Activated naive CD4-positive, alpha-beta T cell treated with anti-CD3 and anti-CD28 coated beads for 36 hours (primary cell): ENCODE results near the gene SYNRG. TPM values are rescaled to one million over a fixed set of nuclear protein-coding genes. Genes with fewer than 3 reads are reported as not detected.

Source experiments
- CTCF ChIA-PET: fragments of 350-600 bp; sonication (Branson Sonifier 250); formaldehyde crosslinking; loops from one replicate; lab custom pipeline; 2021; ENCODE audit warnings: antibody characterized with exemption; lab: Charles Lee
- DNase-seq: peaks from one replicate; pipeline ENCODE4 v3.0.0-alpha.2; 2020
- H3K27ac Mint-ChIP-seq: one replicate; pipeline ENCODE4 v1.8.0; 2021; ENCODE audit warnings: mild to moderate bottlenecking, mixed read lengths
- H3K27me3 Mint-ChIP-seq: one replicate; pipeline ENCODE4 v1.8.0; 2021; ENCODE audit warnings: low read depth, mixed read lengths
- H3K36me3 Mint-ChIP-seq: one replicate; pipeline ENCODE4 v1.8.0; 2021; ENCODE audit warnings: low read depth, mixed read lengths
- H3K4me1 Mint-ChIP-seq: one replicate; pipeline ENCODE4 v1.8.0; 2021; ENCODE audit warnings: low read depth, mixed read lengths
- H3K4me3 Mint-ChIP-seq: one replicate; pipeline ENCODE4 v1.8.0; 2021; ENCODE audit warnings: mild to moderate bottlenecking, moderate library complexity, mixed read lengths
- H3K9me3 Mint-ChIP-seq: one replicate; pipeline ENCODE4 v1.8.0; 2021; ENCODE audit warnings: mixed read lengths
- intact Hi-C: fragments of 100-400 bp; cut with micrococcal nuclease; formaldehyde crosslinking; loops from one replicate; pipeline ENCODE4 v1.15.1; 2023
- total RNA-seq, 2 experiments: library from RNA; stranded (reverse); gene quantifications; one replicate each; pipeline ENCODE4 v1.2.3, GENCODE V29; 2021

The SYNRG gene
- total RNA-seq, 2 experiments from 2014 or later = 39.1 to 40.1 TPM

DNA sequence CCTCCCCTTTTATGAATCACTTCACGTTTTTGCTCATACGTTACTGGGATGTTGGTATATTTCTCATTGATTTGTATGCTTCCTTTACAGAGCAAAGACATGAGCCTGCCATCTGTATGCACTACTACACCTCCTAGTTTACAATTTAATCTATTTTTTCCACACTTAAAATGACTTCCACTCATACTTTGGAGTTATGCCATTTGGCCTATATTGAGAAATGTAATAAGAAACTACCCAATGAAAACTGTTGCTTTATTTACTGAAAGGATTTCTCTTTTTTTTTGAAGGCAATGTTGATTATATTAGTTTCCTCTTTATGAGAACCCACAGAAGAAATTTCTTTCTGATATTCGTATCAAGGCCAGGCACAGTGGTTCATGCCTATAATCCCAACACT, 76.5 kb downstream of the SYNRG start:
- CTCF ChIA-PET = interaction anchor here (0.9 kb wide), 1 partner anchor 243 kb away, joined by 3 read pairs; no protein-coding TSS in a partner anchor
- DNase-seq = no peak
- H3K4me1 Mint-ChIP-seq = no peaks in the 10 kb centered on the region
- no peak overlapping the region for H3K4me3 Mint-ChIP-seq
- peaks cover 10% of the 10 kb centered on the region for H3K36me3 Mint-ChIP-seq
- no peaks in the 10 kb centered on the region for H3K27me3 Mint-ChIP-seq
- no peaks in the 10 kb centered on the region for H3K9me3 Mint-ChIP-seq
- H3K27ac Mint-ChIP-seq = peak overlapping the region; percentile 50
- intact Hi-C loops = no loop called here

DNA sequence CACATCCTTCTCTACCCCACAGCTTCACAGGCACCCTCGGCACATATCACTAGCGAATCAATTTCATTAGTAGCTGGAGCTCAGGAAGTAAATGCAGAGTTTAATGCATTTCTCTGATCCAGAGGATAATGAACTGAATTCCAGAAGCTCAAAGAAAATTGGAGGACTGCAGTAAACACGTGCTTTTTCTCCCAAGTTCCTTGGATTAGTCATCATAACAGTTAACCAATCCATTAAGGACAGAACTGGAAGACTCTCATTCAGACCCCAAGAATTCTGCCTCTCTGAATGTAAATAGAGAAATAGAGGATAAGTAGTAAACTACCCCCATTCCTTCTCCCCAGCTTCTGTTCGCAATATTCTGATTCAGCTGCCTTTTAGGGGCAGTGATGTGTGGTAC, 78.8 kb downstream of the SYNRG start:
- CTCF ChIA-PET = interaction anchor here (0.7 kb wide), 1 partner anchor 24 kb away, joined by 3 read pairs; no protein-coding TSS in a partner anchor
- DNase-seq = no peak
- Mint-ChIP-seq H3K9me3 (no peaks in the 10 kb centered on the region), H3K27ac (no peak overlapping the region), H3K4me3 (no peak overlapping the region), H3K36me3 (peaks cover 4% of the 10 kb centered on the region), H3K27me3 (no peaks in the 10 kb centered on the region), H3K4me1 (peaks cover 2% of the 10 kb centered on the region)
- intact Hi-C loops = no loop called here

DNA sequence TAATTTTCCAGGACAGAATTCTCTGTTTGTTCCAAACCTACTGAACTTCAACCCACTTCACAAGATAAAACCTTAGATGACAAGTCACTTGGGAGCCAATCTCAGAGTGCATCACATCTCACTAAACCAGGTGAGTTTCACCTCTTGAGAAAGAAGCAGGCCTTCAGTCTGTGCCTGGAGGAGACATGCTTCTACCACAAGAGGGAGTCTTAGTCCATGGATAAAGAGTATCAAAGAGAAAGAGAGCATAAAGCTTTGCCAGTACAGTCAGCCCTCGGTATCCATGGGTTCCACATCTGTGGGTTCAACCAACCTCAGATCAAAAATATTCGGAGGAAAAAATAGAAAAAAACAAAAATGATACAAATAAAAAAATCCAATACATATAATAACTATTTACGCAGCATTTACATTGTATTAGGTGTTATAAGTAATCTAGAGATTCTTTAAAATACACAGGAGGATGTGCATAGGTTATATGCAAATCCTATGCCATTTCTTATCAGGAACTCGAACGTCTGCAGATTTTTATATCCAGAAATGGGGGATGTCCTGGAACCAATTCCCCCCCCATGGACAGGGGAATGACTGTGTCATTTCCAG, 81.9 kb downstream of the SYNRG start:
- H3K27me3 Mint-ChIP-seq = no peaks in the 10 kb centered on the region
- peak; percentile 44 for DNase-seq
- CTCF ChIA-PET = interaction anchor here (0.7 to 2.8 kb wide), 10 partner anchors 8 to 267 kb away, joined by 3 to 14 read pairs (median 4); partner anchors contain the start of gene SYNRG
- H3K36me3 Mint-ChIP-seq = peaks cover 7% of the 10 kb centered on the region
- no peaks in the 10 kb centered on the region for H3K9me3 Mint-ChIP-seq
- no peak overlapping the region for H3K27ac Mint-ChIP-seq
- peaks cover 7% of the 10 kb centered on the region for H3K4me1 Mint-ChIP-seq
- intact Hi-C loops = loop anchor here (1.0 to 5.0 kb wide), 6 partner anchors 43 to 264 kb away; partner anchors contain the start of genes DDX52 and SYNRG
- no peak overlapping the region for H3K4me3 Mint-ChIP-seq

DNA sequence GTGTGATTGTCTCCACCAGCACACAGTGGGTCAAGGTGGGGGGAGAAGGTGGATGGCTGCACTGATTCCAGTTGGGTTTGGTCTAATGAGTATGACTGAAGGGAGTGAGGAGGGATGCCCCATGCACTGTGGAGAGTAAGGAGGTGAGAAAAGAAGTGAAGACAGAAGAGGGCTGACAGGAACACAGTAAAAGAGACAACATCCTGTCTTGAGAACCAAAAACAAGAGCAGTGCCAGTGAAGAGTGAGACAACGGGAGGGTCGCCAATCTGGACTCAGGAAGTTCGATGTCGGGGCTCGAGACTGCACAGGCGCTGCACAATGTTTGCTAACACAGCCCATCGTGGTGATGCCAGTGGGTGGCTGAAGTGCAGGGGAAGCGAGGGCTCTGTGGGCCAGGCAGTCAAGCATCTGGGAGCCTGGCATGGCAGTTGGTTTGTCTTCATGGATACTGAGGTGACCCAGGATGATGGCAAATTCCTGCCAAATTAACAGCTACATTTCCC, 85.5 kb downstream of the SYNRG start:
- H3K4me1 Mint-ChIP-seq = peaks cover 7% of the 10 kb centered on the region
- peak overlapping the region; percentile 4 for H3K27ac Mint-ChIP-seq
- peaks cover 5% of the 10 kb centered on the region for H3K36me3 Mint-ChIP-seq
- no peaks in the 10 kb centered on the region for H3K27me3 Mint-ChIP-seq
- no peaks in the 10 kb centered on the region for H3K9me3 Mint-ChIP-seq
- no peak for DNase-seq
- intact Hi-C loops = no loop called here
- no peak overlapping the region for H3K4me3 Mint-ChIP-seq
- CTCF ChIA-PET = interaction anchor here (0.6 to 1.0 kb wide), 3 partner anchors 72 to 1641 kb away, joined by 3 to 5 read pairs (median 4); no protein-coding TSS in a partner anchor

DNA sequence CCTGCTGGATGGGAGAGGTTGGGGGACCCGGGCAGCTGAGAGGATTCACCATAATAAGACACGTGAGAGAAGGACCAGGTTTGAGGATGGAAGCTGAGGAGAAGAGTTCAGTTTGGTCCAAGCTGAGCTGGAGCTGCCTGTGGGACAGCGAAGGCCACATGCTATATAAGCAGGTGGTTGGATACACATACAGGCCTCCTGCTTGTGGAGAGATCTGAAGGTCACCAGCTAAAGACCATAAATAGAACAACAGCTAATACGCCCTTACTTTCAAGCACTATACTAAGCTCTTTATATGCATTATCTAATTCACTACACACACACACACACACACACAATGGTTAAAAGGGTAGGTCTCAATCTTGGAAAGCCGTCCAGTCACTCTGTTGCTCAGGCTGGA, 87.4 kb downstream of the SYNRG start:
- Mint-ChIP-seq H3K4me3 (no peak overlapping the region), H3K4me1 (peaks cover 5% of the 10 kb centered on the region), H3K9me3 (no peaks in the 10 kb centered on the region), H3K36me3 (peaks cover 10% of the 10 kb centered on the region), H3K27ac (no peak overlapping the region), H3K27me3 (no peaks in the 10 kb centered on the region)
- intact Hi-C loops = no loop called here
- DNase-seq = no peak
- CTCF ChIA-PET = interaction anchor here (1.3 kb wide), 1 partner anchor 269 kb away, joined by 3 read pairs; no protein-coding TSS in a partner anchor

DNA sequence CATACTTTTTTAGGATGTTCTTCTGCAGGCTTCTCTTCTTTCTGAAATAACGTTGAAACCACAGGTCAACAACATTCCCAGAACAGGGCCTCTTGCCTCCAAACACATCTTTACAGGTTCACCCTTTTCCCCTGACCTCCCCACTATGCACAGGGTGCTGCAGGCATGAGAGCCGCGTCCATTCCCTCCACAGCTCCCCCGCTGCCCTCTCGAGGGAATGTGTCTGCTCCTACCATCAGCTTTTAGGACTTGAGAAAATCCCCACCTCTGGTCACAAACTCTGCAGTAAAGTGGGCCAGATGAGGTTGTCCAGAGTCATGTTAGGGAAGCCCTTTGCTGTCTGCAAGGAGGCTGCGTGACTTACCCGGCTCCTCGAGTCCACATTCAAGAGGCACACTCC, 89.0 kb downstream of the SYNRG start:
- Mint-ChIP-seq H3K9me3 (no peaks in the 10 kb centered on the region), H3K36me3 (peaks cover 10% of the 10 kb centered on the region)

DNA sequence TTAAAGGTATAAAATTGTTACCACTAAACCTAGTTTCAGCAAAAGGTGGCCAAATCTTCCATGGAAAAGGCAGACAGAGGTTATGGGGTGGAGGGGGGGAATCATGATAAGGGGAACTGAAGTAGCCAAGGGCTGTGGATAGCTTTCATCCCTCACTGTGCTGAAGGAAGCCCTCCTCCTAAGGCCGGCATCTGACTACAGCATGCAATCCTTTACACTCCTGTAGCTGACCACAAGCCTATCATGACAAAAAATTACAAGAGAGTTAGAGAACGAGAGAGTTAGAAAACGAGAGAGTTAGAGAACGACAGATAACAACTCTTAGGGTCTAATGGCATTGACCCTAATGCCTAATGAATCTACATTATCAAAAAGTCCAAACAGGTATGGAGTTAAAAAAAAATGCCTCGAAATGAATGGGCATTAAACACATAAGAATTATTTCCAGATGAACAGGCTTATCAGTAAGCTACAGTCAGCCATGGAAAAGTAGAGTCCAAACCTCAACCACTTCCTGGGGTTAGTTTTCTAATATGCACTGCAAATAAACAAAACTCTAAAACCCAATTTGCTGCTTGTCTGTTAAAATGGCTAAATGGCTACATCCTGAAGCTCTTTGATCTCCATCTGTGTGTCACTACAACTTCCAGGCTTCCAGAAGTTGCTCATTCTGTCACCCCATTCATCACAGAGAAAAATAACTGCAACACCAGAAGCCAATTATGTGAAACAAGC, 89.8 kb downstream of the SYNRG start:
- H3K4me1 Mint-ChIP-seq = peaks cover 5% of the 10 kb centered on the region
- H3K27ac Mint-ChIP-seq = no peak overlapping the region
- CTCF ChIA-PET = interaction anchor here (0.6 to 1.2 kb wide), 4 partner anchors 8 to 803 kb away, joined by 3 read pairs; no protein-coding TSS in a partner anchor
- H3K9me3 Mint-ChIP-seq = no peaks in the 10 kb centered on the region
- peaks cover 10% of the 10 kb centered on the region for H3K36me3 Mint-ChIP-seq
- H3K27me3 Mint-ChIP-seq = no peaks in the 10 kb centered on the region
- no peak for DNase-seq
- intact Hi-C loops = no loop called here
- H3K4me3 Mint-ChIP-seq = no peak overlapping the region

More for the DNA sequence above, 89.0 kb downstream of the SYNRG start:
- H3K4me1 Mint-ChIP-seq = peaks cover 5% of the 10 kb centered on the region
- no peak overlapping the region for H3K27ac Mint-ChIP-seq
- H3K4me3 Mint-ChIP-seq = no peak overlapping the region
- CTCF ChIA-PET = interaction anchor here (0.6 to 1.2 kb wide), 2 partner anchors 250 to 802 kb away, joined by 3 read pairs; no protein-coding TSS in a partner anchor
- H3K27me3 Mint-ChIP-seq = no peaks in the 10 kb centered on the region
- DNase-seq = no peak
- intact Hi-C loops = no loop called here

DNA sequence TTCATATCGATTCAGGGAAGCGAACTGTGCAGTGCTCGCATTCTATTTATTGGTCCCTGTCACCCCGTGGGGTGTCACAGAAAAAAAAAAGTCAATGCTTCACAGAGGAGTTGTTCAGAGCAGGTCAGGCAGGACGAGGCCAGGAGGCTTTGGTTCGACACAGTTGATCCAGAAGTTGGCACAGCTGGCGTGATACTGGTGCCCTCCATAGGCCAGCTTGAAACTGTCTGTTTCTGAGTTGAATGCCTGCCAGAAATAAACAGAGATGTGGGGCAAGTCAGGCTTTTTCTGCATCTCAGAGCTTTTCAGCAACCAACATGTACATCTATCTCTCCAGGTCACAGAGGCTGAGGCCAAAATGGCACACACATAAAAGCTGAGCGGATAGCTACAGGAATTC, 90.4 kb downstream of the SYNRG start:
- Mint-ChIP-seq H3K36me3 (peaks cover 9% of the 10 kb centered on the region), H3K9me3 (no peaks in the 10 kb centered on the region), H3K4me1 (peaks cover 5% of the 10 kb centered on the region), H3K4me3 (no peak overlapping the region), H3K27me3 (no peaks in the 10 kb centered on the region), H3K27ac (no peak overlapping the region)
- no peak for DNase-seq
- intact Hi-C loops = no loop called here
- CTCF ChIA-PET = interaction anchor here (0.8 to 0.9 kb wide), 2 partner anchors 9 to 41 kb away, joined by 3 read pairs; no protein-coding TSS in a partner anchor

DNA sequence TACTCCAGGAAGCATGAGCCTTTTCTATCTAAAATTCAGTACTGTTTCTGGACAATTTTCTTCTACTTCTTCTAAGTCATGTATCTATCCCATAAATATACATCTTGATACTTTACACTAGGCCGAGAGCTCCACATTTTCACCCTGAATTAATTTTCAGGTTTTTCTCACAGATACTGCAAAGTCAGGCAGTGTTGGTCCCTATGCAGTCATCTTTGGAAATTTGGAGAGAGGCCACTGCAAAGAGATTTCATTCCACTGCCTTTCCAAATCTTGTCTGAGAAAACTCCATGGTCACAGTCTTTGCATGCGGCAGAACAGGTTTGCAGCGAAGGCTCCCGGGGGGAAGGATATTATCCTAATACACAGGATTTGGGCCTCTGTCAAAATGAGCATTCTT, 91.3 kb downstream of the SYNRG start:
- CTCF ChIA-PET = interaction anchor here (1.3 kb wide), 1 partner anchor 10 kb away, joined by 4 read pairs; no protein-coding TSS in a partner anchor
- Mint-ChIP-seq H3K4me1 (no peaks in the 10 kb centered on the region), H3K36me3 (peaks cover 5% of the 10 kb centered on the region), H3K4me3 (no peak overlapping the region), H3K27ac (no peak overlapping the region), H3K27me3 (no peaks in the 10 kb centered on the region), H3K9me3 (no peaks in the 10 kb centered on the region)
- intact Hi-C loops = no loop called here
- no peak for DNase-seq

DNA sequence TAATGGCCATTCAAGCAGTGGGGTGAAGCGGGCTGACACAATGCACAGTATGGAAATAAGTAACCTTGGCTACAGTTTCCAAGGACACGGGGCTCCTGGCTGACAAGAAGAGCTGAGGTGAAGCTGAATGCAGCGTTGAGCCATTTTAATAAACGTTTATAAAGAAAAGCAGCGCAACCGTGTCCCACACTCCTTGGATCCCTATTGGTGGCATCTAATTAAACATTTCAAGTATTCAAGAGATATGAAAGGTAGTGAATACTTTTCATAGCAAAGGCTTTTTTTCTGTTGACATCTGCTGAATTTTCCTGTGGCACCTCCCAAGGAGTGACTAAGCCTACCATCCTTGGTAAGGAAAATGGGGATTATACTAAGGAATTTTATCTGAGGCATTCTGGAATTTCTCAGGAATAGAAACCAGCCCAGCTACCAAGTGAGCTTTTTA, 93.1 kb downstream of the SYNRG start:
- Mint-ChIP-seq H3K9me3 (no peaks in the 10 kb centered on the region), H3K4me1 (no peaks in the 10 kb centered on the region), H3K27ac (no peak overlapping the region), H3K27me3 (no peaks in the 10 kb centered on the region), H3K36me3 (peaks cover 10% of the 10 kb centered on the region), H3K4me3 (no peak overlapping the region)
- DNase-seq = no peak
- CTCF ChIA-PET = interaction anchor here (0.6 to 1.5 kb wide), 2 partner anchors 10 to 46 kb away, joined by 3 to 4 read pairs; no protein-coding TSS in a partner anchor
- intact Hi-C loops = no loop called here

DNA sequence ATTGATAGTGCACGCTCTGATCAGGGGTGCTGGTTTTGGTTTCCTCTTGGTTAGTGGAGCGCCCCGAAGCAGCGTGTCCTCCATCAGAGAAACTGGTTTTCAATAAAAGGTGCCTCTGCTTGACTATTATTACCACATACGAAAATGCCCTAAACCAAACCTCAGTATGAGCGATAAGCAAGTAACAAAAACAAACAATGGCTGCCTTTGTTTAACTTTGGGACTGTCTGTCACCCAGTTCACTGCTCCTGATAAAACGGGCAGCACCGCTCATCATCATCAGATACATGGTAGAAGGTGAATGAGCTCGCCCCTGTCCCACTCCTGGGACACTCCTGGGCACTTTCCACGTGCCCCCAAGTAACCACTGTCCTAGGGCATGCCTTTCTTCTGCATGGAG, 95.5 kb downstream of the SYNRG start:
- no peaks in the 10 kb centered on the region for H3K9me3 Mint-ChIP-seq
- peaks cover 9% of the 10 kb centered on the region for H3K36me3 Mint-ChIP-seq
- no peaks in the 10 kb centered on the region for H3K27me3 Mint-ChIP-seq
- no peak overlapping the region for H3K4me3 Mint-ChIP-seq
- H3K27ac Mint-ChIP-seq = no peak overlapping the region
- intact Hi-C loops = no loop called here
- CTCF ChIA-PET = no interaction called here
- H3K4me1 Mint-ChIP-seq = peaks cover 7% of the 10 kb centered on the region
- no peak for DNase-seq

DNA sequence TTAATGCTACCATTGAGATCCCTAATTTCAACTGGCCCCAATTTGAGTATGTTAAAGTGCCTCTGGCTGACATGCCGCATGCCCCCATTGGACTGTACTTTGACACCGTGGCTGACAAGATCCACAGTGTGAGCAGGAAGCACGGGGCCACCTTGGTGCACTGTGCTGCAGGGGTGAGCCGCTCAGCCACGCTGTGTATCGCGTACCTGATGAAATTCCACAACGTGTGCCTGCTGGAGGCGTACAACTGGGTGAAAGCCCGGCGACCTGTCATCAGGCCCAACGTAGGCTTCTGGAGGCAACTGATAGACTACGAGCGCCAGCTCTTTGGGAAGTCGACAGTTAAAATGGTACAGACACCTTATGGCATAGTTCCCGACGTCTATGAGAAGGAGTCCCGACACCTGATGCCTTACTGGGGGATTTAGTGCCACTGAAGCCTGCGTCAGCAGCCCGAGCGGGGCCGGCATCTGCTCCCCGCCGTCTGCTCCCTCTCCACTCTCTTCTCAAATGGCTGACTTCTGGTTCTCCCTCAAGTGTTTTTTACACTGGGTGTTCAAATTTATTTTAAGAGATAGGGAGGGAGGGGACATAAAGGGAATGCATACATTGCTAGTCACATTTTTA, 96.7 kb downstream of the SYNRG start:
- intact Hi-C loops = no loop called here
- CTCF ChIA-PET = no interaction called here
- H3K9me3 Mint-ChIP-seq = no peaks in the 10 kb centered on the region

More for the DNA sequence above, 96.7 kb downstream of the SYNRG start:
- Mint-ChIP-seq H3K4me3 (no peak overlapping the region), H3K27me3 (no peaks in the 10 kb centered on the region), H3K27ac (no peak overlapping the region), H3K36me3 (peaks cover 5% of the 10 kb centered on the region), H3K4me1 (peaks cover 7% of the 10 kb centered on the region)
- no peak for DNase-seq
